Left hindlimb (tissue), 1 donor: Measurements from ENCODE around the gene OR2M3.
A peak's percentile ranks its signal among the peaks of the same experiment; 100 is the strongest.
"Not testable (repeated sequence)": the region's sequence is repeated elsewhere in the genome, so short reads cannot be mapped to it uniquely, and the experiment has no call there.

Experiments
- DNase-seq: peaks from one replicate; pipeline ENCODE4 v3.0.0-alpha.2; 2018

Gene OR2M3

GRCh38 chr1:248196965-248197364 lies at the start of gene OR2M3:
Gene OR2M3, plus strand, starts transcription at chr1:248197265. Its CDS starts 5,803 bp downstream, at chr1:248203068.
- no peak for DNase-seq

- peak; percentile 8 for DNase-seq
Observed at GRCh38 chr1:248152056-248152827, 44.8 kb upstream of the OR2M3 start.

- DNase-seq: no peak
Observed at GRCh38 chr1:248155927-248156326, 41.1 kb upstream of the OR2M3 start.

- DNase-seq: no peak
Observed at GRCh38 chr1:248158758-248159157, 38.3 kb upstream of the OR2M3 start.

GRCh38 chr1:248164031-248164430 lies 33.0 kb upstream of the OR2M3 start:
- no peak for DNase-seq

- DNase-seq: no peak
Observed at GRCh38 chr1:248165186-248165585, 31.9 kb upstream of the OR2M3 start.

- DNase-seq: no peak
Observed at GRCh38 chr1:248174521-248174920, 22.5 kb upstream of the OR2M3 start, which contains the start of gene OR2M2. Gene OR2M2, plus strand, starts transcription at chr1:248174821. Its CDS starts 5,165 bp downstream, at chr1:248179986.

- no peak for DNase-seq
Observed at GRCh38 chr1:248183996-248184395, 13.1 kb upstream of the OR2M3 start.

GRCh38 chr1:248187363-248187762 lies 9.7 kb upstream of the OR2M3 start:
- DNase-seq: no peak

GRCh38 chr1:248189026-248189425 lies 8.0 kb upstream of the OR2M3 start:
- DNase-seq: no peak

- DNase-seq: no peak
Observed at GRCh38 chr1:248194117-248194516, 2.9 kb upstream of the OR2M3 start.

GRCh38 chr1:248215880-248216279 lies 18.8 kb downstream of the OR2M3 start:
- DNase-seq: no peak

GRCh38 chr1:248225537-248225936 lies 28.5 kb downstream of the OR2M3 start:
- DNase-seq: no peak

- DNase-seq: no peak
Observed at GRCh38 chr1:248229360-248229908, 32.4 kb downstream of the OR2M3 start.

GRCh38 chr1:248231117-248231516 lies 34.1 kb downstream of the OR2M3 start, which contains the start of gene OR2M4:
Gene OR2M4, plus strand, starts transcription at chr1:248231417. Its CDS starts 7,512 bp downstream, at chr1:248238929.
- no peak for DNase-seq

- no peak for DNase-seq
Observed at GRCh38 chr1:248239478-248239877, 42.4 kb downstream of the OR2M3 start.

- no peak for DNase-seq
Observed at GRCh38 chr1:248243204-248243603, 46.1 kb downstream of the OR2M3 start.

- DNase-seq: not testable (repeated sequence)
Observed at GRCh38 chr1:248259309-248259708, 62.2 kb downstream of the OR2M3 start.
